Measurements from ENCODE around the gene PID1.

GRCh38 chr2:229064749-229065148, 206.3 kb downstream of the PID1 start:
- TF ChIP-seq POLR2A (IDR thresholded peaks at IDR 0.05) = no peak
- TF ChIP-seq CTCF (IDR thresholded peaks at IDR 0.05) = no peak
